GM19193 (cell line): Measurements from ENCODE around the gene BRI3BP.

ENCODE experiments used
- POLR2A ChIP-seq: IDR thresholded peaks from 4 replicates; pipeline ENCODE4 v1.6.1; 2011; ENCODE audit not compliant: insufficient read depth, insufficient read length; ENCODE audit errors: extremely low read depth

The BRI3BP gene

GRCh38 chr12:125033288-125033687 lies 39.8 kb downstream of the BRI3BP start:
- TF ChIP-seq POLR2A: no peak

DNA sequence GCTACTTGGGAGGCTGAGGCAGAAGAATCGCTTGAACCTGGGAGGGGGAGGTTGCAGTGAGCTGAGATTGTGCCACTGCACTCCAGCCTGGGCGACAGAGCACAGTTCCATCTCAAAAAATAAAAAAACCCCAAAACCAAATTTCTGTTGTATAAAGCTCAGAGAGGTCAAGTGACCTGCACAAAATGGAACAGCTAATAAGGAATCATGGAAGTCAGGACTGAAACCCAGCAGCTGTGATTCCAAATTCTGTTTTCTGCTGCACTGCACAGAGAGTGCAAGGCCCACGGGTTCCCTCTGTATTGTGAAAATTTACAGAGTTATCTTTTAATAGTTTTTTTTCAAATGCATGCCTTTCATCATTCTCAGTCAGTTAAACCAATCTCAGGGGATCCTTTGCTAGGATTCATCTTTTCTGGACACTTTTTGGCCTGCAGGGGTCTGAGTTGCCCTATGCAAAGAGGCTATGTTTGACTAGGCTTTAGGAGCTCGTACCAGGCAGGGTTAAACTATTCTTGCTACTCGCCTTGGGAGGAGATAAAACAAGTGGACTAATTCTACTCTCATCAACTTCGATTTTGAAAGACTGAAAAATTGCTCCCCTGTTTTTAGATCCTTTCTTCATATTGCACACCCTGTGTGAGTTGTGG lies 45.7 kb downstream of the BRI3BP start:
- TF ChIP-seq POLR2A: no peak

DNA sequence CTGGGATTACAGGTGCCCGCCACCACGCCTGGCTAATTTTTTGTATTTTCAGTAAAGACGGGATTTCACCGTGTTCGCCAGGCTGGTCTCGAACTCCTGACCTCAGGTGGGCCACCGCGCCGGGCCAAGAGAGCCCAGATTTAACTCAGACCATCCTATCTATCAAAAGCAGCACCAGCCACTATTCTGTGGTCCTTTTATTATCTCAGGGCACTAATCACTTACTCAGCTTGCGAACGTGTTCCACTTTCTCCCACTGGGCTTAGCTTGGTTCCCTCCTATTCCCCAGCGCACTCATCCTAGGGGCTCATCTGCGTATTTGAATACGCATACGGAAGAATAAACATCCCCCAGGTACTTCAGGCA lies 55.6 kb downstream of the BRI3BP start:
- TF ChIP-seq POLR2A: no peak

DNA sequence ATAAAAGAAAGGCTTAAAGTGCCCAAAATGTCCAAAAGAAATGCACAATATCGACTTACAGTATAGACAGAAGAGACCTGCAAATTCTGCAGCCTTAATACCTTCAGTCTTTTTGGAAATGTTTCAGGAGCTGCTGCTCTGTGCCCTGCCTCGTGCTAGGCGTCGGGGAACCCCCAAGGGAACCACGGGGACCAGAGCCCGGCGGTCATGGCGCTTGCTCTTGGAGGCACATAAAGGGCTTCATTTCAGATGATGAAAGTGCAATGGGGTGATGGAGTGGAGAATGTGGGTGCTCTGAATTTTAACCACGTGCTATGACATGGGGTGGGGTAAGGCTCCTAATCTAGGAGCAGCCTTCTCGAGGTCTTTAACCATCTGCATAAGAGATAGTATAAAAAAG lies 57.0 kb downstream of the BRI3BP start:
- no peak for TF ChIP-seq POLR2A

DNA sequence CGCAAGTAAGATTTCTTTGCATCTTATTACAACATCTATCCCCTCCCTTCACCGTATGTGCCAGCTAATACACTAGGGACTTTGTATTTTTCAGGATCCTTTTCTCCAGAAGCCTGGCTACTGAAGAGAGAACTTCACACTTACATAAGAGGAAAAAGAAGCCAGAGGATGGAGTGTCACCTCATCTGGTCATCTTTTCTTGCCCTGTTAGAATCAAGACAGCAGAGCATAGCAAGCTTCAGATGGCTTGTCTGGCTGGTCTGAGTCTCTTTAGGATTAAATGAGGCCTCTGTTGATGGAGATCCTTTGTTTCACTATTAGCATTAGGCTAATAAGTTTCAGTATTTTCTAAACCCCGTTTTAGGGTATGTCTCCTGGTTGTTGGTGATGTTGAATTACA lies 57.4 kb downstream of the BRI3BP start:
- TF ChIP-seq POLR2A: no peak

- no peak for TF ChIP-seq POLR2A
These were observed 60.4 kb downstream of the BRI3BP start for GRCh38 chr12:125053821-125054220.

DNA sequence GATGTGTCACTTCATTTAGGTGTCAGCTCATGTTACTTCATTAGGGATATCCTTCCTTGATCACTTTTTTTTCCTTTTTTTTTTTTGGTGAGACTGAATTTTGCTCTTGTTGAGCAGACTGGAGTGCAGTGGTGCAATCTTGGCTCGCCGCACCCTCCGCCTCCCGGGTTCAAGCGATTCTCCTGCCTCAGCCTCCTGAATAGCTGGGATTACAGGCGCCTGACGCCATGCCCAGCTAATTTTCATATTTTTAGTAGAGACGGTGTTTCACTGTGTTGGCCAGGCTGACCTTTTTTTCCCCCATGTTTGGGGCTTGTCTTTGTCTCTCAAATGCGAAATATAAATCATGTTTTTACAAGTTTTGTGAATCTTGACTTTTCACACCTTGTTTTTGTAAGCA lies 62.1 kb downstream of the BRI3BP start:
- no peak for TF ChIP-seq POLR2A

DNA sequence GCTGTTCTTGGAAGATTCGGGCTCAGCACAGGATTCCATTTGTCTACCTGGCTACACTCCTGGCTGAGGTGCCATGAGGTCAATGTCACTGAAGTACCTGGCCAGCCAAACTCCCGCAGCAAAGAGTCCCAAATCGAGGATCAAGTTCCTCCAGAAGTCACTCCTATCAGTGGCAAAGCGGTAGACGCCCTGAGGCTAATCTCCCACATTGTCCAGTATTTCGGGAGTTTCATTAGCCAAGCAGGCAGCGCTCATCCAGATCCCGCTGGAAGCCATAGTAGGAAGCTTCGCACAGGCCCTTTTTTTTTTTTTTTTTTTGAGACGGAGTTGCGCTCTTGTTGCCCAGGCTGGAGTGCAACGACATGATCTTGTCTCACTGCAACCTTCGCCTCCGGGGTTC lies 62.9 kb downstream of the BRI3BP start:
- TF ChIP-seq POLR2A: no peak

GRCh38 chr12:125057708-125058107 lies 64.3 kb downstream of the BRI3BP start:
- TF ChIP-seq POLR2A: no peak

GRCh38 chr12:125061229-125061628 lies 67.8 kb downstream of the BRI3BP start:
- TF ChIP-seq POLR2A: no peak

DNA sequence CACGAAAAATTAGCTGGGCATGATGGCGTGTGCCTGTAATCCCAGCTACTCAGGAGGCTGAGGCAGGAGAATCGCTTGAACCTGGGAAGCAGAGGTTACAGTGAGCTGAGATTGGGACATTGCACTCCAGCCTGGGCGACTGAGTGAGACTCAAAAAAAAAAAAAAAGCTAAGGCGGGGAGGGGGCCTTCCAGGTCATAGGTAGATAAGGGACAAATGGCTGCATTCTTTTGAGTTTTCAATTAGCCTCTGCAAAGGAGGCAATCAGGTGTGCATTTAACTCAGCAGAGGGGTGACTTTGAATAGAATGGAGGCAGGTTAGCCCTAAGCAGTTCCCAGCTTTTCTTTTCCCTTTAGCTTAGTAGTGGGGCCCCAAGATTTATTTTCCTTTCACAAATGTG lies 71.0 kb downstream of the BRI3BP start:
- TF ChIP-seq POLR2A: no peak

- TF ChIP-seq POLR2A: peak; percentile 69
These were observed 71.8 kb downstream of the BRI3BP start, which contains the start of gene AACS for GRCh38 chr12:125065021-125065918. TSS of gene AACS (plus strand) at chr12:125065435. CDS start at chr12:125065585, 150 bp downstream.

GRCh38 chr12:125065919-125066570 lies 72.6 kb downstream of the BRI3BP start:
- TF ChIP-seq POLR2A: no peak

GRCh38 chr12:125068391-125068790 lies 74.9 kb downstream of the BRI3BP start:
- TF ChIP-seq POLR2A: no peak

GRCh38 chr12:125069616-125070015 lies 76.2 kb downstream of the BRI3BP start:
- no peak for TF ChIP-seq POLR2A
